Measurements from ENCODE around the gene LETM1. TPM values are rescaled to one million over a fixed set of nuclear protein-coding genes. Genes with fewer than 3 reads are reported as not detected.

LETM1 gene
- total RNA-seq, 6 donors from 2014 or later = 31.4 to 98.5 (median 47.8) TPM

GRCh38 chr4:1790005-1790404 lies 66.0 kb downstream of the LETM1 start:
- ATAC-seq (ENCODE audit: low FRiP score in 2 of 2) (no peak), DNase-seq (no peak)
- no peak overlapping the region for H3K4me3 ChIP-seq
- TF ChIP-seq, protein P1, sequence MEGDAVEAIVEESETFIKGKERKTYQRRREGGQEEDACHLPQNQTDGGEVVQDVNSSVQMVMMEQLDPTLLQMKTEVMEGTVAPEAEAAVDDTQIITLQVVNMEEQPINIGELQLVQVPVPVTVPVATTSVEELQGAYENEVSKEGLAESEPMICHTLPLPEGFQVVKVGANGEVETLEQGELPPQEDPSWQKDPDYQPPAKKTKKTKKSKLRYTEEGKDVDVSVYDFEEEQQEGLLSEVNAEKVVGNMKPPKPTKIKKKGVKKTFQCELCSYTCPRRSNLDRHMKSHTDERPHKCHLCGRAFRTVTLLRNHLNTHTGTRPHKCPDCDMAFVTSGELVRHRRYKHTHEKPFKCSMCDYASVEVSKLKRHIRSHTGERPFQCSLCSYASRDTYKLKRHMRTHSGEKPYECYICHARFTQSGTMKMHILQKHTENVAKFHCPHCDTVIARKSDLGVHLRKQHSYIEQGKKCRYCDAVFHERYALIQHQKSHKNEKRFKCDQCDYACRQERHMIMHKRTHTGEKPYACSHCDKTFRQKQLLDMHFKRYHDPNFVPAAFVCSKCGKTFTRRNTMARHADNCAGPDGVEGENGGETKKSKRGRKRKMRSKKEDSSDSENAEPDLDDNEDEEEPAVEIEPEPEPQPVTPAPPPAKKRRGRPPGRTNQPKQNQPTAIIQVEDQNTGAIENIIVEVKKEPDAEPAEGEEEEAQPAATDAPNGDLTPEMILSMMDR (IDR thresholded peaks at IDR 0.05) = no peak
- no peak for TF ChIP-seq POLR2A (IDR thresholded peaks at IDR 0.05)
- TF ChIP-seq EP300 (IDR thresholded peaks at IDR 0.05) = no peak
- no peak for TF ChIP-seq POLR2AphosphoS5 (IDR thresholded peaks at IDR 0.05)
- H3K36me3 ChIP-seq = no peaks in the 10 kb centered on the region
- 83 to 84% methylated on average over 8 to 10 of the region's 10 CpGs for WGBS, 2 donors
- peaks cover 0 to 19% (median 8%) of the 10 kb centered on the region in 4 donors for H3K27me3 ChIP-seq
- no peaks in the 10 kb centered on the region for H3K9me3 ChIP-seq
- H3K27ac ChIP-seq = no peak overlapping the region
- peaks cover 10 to 32% (median 27%) of the 10 kb centered on the region in 4 donors for H3K4me1 ChIP-seq

- ATAC-seq (ENCODE audit: low FRiP score in 2 of 2) (no peak), DNase-seq (peak in 1 of 2 donors; percentile 80)
- no peak overlapping the region for H3K4me3 ChIP-seq
- WGBS, 2 donors = 81 to 98% methylated on average over 8 to 21 of the region's 21 CpGs
- H3K36me3 ChIP-seq = no peaks in the 10 kb centered on the region
- H3K4me1 ChIP-seq = peaks cover 8 to 28% (median 23%) of the 10 kb centered on the region in 4 donors
- no peaks in the 10 kb centered on the region for H3K9me3 ChIP-seq
- TF ChIP-seq EP300 (IDR thresholded peaks at IDR 0.05) = no peak
- no peak overlapping the region for H3K27ac ChIP-seq
- H3K27me3 ChIP-seq = peaks cover 0 to 15% (median 7%) of the 10 kb centered on the region in 4 donors
Observed at GRCh38 chr4:1789552-1789951, 66.4 kb downstream of the LETM1 start.

DNA sequence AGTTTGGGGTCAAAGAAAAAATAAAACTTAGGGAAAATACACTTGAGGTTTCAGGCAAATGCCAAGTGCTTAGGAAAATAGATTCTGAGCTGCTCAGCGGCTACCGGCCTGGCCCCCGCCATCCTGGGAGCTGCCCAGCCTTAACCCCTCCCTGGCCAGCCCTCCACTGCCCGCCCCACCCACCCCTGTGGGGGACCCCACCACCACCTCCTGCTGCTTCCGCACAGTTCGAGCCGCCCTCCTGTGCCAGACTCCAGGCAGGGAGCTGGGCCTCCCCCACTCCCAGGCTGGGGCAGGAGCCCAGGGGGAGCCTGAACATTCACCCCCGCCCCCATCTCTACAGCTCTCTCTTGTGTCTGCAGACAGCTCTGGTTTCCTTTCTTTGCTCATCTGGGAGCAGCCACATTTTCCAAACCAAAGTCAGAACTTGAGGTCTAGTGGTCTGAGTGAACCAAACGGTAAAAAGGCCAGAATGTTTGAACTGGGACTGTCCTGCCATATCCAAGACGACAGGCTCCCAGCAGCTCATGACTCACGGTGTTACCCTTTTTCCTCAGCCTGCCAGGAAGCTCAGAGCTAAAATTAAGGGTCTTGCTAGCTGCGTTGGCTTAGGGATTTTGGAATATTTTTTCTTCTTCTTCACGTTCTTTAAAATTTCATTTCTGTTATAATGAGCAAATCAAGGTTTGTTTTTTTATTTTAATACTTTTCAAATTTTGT lies 67.5 kb downstream of the LETM1 start:
- Histone ChIP-seq H3K4me3 (no peak overlapping the region), H3K36me3 (no peaks in the 10 kb centered on the region), H3K9me3 (no peaks in the 10 kb centered on the region), H3K27ac (no peak overlapping the region), H3K4me1 (peaks cover 0 to 20% (median 12%) of the 10 kb centered on the region in 4 donors), H3K27me3 (peaks cover 0 to 5% (median 0%) of the 10 kb centered on the region in 4 donors)
- TF ChIP-seq POLR2AphosphoS5 (IDR thresholded peaks at IDR 0.05) = no peak
- no peak for TF ChIP-seq EP300 (IDR thresholded peaks at IDR 0.05)
- TF ChIP-seq POLR2A (IDR thresholded peaks at IDR 0.05) = no peak
- TF ChIP-seq, protein P1 (IDR thresholded peaks at IDR 0.05) = no peak
- 66 to 70% methylated on average over 11 to 13 of the region's 13 CpGs for whole genome bisulfite sequencing, 2 donors
- DNase-seq = no peak
- ATAC-seq (ENCODE audit: low FRiP score in 2 of 2) = no peak

- ATAC-seq (ENCODE audit: low FRiP score in 2 of 2) = no peak
- H3K36me3 ChIP-seq = no peaks in the 10 kb centered on the region
- 41% methylated on average over 14 to 22 of the region's 25 CpGs for WGBS, 2 donors
- no peak for DNase-seq
- no peaks in the 10 kb centered on the region for H3K9me3 ChIP-seq
- peaks cover 0 to 20% (median 7%) of the 10 kb centered on the region in 4 donors for H3K4me1 ChIP-seq
- no peak overlapping the region for H3K4me3 ChIP-seq
- no peak for TF ChIP-seq EP300 (IDR thresholded peaks at IDR 0.05)
- TF ChIP-seq, protein P1 (IDR thresholded peaks at IDR 0.05) = no peak
- no peak for TF ChIP-seq POLR2A (IDR thresholded peaks at IDR 0.05)
- no peak for TF ChIP-seq POLR2AphosphoS5 (IDR thresholded peaks at IDR 0.05)
- no peak overlapping the region for H3K27ac ChIP-seq
- H3K27me3 ChIP-seq = peaks cover 0 to 2% (median 0%) of the 10 kb centered on the region in 4 donors
Observed at GRCh38 chr4:1787411-1788077, 68.4 kb downstream of the LETM1 start.

DNA sequence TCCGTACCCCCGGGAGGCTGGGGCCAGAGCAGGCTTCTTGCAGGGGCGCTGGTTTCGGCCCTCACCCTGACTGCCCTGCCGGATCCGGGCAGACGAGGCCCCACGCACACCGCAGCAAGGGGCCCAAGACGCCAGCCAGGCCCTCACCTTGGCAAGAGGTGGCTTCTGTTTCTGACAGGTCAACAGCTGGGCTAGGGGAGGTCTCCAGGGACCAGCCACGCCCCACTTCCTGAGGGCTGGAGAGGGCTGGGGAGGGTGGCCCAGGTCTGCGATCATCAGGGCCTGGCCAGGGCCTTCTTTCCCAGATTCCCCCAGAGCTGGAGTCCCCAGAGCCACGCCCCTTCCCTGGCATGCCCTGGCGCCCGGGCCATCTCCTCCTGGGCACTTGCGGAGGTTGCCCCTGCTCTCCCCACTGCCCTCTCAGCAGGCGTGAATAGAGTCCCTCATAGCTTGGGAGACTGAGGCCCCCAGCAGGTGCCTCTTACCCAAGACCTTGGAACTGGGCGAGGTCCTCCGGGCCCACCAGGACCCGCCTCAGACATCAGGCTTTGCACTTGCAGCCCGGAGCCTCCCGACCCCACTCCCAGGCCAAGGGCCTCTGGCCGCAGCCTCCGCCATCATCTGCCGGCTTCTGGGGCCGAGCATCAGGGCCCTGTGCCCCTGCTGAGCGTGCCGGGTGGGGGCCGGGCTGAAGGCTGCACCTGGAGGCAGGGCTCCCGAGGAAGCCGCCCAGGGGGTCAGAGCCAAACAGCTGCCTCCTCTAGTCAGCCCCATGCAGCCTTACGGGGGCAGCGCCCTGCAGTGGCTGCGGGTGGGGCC lies 69.2 kb downstream of the LETM1 start:
- H3K4me3 ChIP-seq = no peak overlapping the region
- TF ChIP-seq EP300 (IDR thresholded peaks at IDR 0.05) (no peak), POLR2A (IDR thresholded peaks at IDR 0.05) (no peak), POLR2AphosphoS5 (IDR thresholded peaks at IDR 0.05) (no peak)
- TF ChIP-seq, protein P1 (IDR thresholded peaks at IDR 0.05) = no peak
- H3K9me3 ChIP-seq = no peaks in the 10 kb centered on the region
- peaks cover 0 to 20% (median 6%) of the 10 kb centered on the region in 4 donors for H3K4me1 ChIP-seq
- no peak overlapping the region for H3K27ac ChIP-seq
- H3K27me3 ChIP-seq = no peaks in the 10 kb centered on the region
- no peaks in the 10 kb centered on the region for H3K36me3 ChIP-seq
- DNase-seq (peak in 1 of 2 donors; percentile 80), ATAC-seq (ENCODE audit: low FRiP score in 2 of 2) (no peak)
- WGBS, 2 donors = 69 to 88% methylated on average over 17 to 18 of the region's 34 CpGs

All from upper lobe of left lung (tissue), 6 donors.